Nephron (organoid): ENCODE results near the gene GALNT18.

Experiments
- H3K27ac Mint-ChIP-seq, 3 experiments: 2 replicates each; pipeline ENCODE4 v1.8.0; 2020; ENCODE audit warnings: mixed read lengths in 3 of 3, mild to moderate bottlenecking in 2 of 3, moderate library complexity in 1 of 3
- H3K27me3 Mint-ChIP-seq: 2 replicates; pipeline ENCODE4 v1.8.0; 2021; ENCODE audit warnings: low read depth, mild to moderate bottlenecking, moderate library complexity, mixed read lengths
- H3K36me3 Mint-ChIP-seq: 2 replicates; pipeline ENCODE4 v1.8.0; 2020; ENCODE audit warnings: low read depth, mixed read lengths
- H3K4me1 Mint-ChIP-seq: 2 replicates; pipeline ENCODE4 v1.8.0; 2020; ENCODE audit warnings: mixed read lengths
- H3K4me3 Mint-ChIP-seq, 3 experiments: 2 replicates each; pipeline ENCODE4 v1.8.0; 2020; ENCODE audit warnings: mild to moderate bottlenecking in 3 of 3, mixed read lengths in 3 of 3, moderate library complexity in 2 of 3
- H3K9me3 Mint-ChIP-seq: 2 replicates; pipeline ENCODE4 v1.8.0; 2020; ENCODE audit warnings: mixed read lengths
- CTCF ChIP-seq, 3 experiments: fragments of 200-600 bp; sonication (generic); IDR thresholded peaks; one replicate each; pipeline ENCODE4 v1.5.0; 2021; ENCODE audit warnings: antibody characterized with exemption in 3 of 3; ENCODE audit not compliant: unreplicated experiment in 3 of 3

Gene GALNT18

GRCh38 chr11:11253995-11254394 lies 367.8 kb downstream of the GALNT18 start:
- Mint-ChIP-seq H3K36me3 (no peaks in the 10 kb centered on the region), H3K4me1 (no peaks in the 10 kb centered on the region), H3K27ac (no peak overlapping the region), H3K27me3 (peaks cover 8% of the 10 kb centered on the region), H3K9me3 (no peaks in the 10 kb centered on the region), H3K4me3 (no peak overlapping the region)
- TF ChIP-seq CTCF (IDR thresholded peaks at IDR 0.05; ENCODE audit: unreplicated experiment in 3 of 3) = no peak

GRCh38 chr11:11253497-11253896 lies 368.3 kb downstream of the GALNT18 start:
- Mint-ChIP-seq H3K36me3 (no peaks in the 10 kb centered on the region), H3K27ac (no peak overlapping the region)

GRCh38 chr11:11252403-11252802 lies 369.4 kb downstream of the GALNT18 start:
- no peaks in the 10 kb centered on the region for H3K36me3 Mint-ChIP-seq
- H3K27ac Mint-ChIP-seq = no peak overlapping the region
- no peaks in the 10 kb centered on the region for H3K4me1 Mint-ChIP-seq
- no peak overlapping the region for H3K4me3 Mint-ChIP-seq
- peaks cover 8% of the 10 kb centered on the region for H3K27me3 Mint-ChIP-seq
- no peak for TF ChIP-seq CTCF (IDR thresholded peaks at IDR 0.05; ENCODE audit: unreplicated experiment in 3 of 3)
- no peaks in the 10 kb centered on the region for H3K9me3 Mint-ChIP-seq

More at GRCh38 chr11:11253497-11253896, 368.3 kb downstream of the GALNT18 start:
- no peak for TF ChIP-seq CTCF (IDR thresholded peaks at IDR 0.05; ENCODE audit: unreplicated experiment in 3 of 3)
- H3K9me3 Mint-ChIP-seq = no peaks in the 10 kb centered on the region
- H3K4me1 Mint-ChIP-seq = no peaks in the 10 kb centered on the region
- peaks cover 8% of the 10 kb centered on the region for H3K27me3 Mint-ChIP-seq
- no peak overlapping the region for H3K4me3 Mint-ChIP-seq

GRCh38 chr11:11251394-11251970 lies 370.3 kb downstream of the GALNT18 start:
- Mint-ChIP-seq H3K36me3 (no peaks in the 10 kb centered on the region), H3K4me1 (no peaks in the 10 kb centered on the region), H3K9me3 (no peaks in the 10 kb centered on the region), H3K27me3 (peaks cover 14% of the 10 kb centered on the region), H3K4me3 (no peak overlapping the region), H3K27ac (no peak overlapping the region)
- no peak for TF ChIP-seq CTCF (IDR thresholded peaks at IDR 0.05; ENCODE audit: unreplicated experiment in 3 of 3)

GRCh38 chr11:11250470-11250869 lies 371.3 kb downstream of the GALNT18 start:
- no peak for TF ChIP-seq CTCF (IDR thresholded peaks at IDR 0.05; ENCODE audit: unreplicated experiment in 3 of 3)
- Mint-ChIP-seq H3K4me1 (no peaks in the 10 kb centered on the region), H3K4me3 (no peak overlapping the region), H3K36me3 (no peaks in the 10 kb centered on the region), H3K9me3 (no peaks in the 10 kb centered on the region), H3K27ac (no peak overlapping the region), H3K27me3 (peaks cover 14% of the 10 kb centered on the region)

GRCh38 chr11:11247576-11247975 lies 374.2 kb downstream of the GALNT18 start:
- Mint-ChIP-seq H3K27me3 (peaks cover 10% of the 10 kb centered on the region), H3K4me1 (peaks cover 11% of the 10 kb centered on the region), H3K9me3 (no peaks in the 10 kb centered on the region), H3K4me3 (no peak overlapping the region), H3K27ac (no peak overlapping the region), H3K36me3 (no peaks in the 10 kb centered on the region)
- no peak for TF ChIP-seq CTCF (IDR thresholded peaks at IDR 0.05; ENCODE audit: unreplicated experiment in 3 of 3)
